Measurements from ENCODE around the gene DERA.
A peak's percentile ranks its signal among the peaks of the same experiment; 100 is the strongest.

Gene DERA

DNA sequence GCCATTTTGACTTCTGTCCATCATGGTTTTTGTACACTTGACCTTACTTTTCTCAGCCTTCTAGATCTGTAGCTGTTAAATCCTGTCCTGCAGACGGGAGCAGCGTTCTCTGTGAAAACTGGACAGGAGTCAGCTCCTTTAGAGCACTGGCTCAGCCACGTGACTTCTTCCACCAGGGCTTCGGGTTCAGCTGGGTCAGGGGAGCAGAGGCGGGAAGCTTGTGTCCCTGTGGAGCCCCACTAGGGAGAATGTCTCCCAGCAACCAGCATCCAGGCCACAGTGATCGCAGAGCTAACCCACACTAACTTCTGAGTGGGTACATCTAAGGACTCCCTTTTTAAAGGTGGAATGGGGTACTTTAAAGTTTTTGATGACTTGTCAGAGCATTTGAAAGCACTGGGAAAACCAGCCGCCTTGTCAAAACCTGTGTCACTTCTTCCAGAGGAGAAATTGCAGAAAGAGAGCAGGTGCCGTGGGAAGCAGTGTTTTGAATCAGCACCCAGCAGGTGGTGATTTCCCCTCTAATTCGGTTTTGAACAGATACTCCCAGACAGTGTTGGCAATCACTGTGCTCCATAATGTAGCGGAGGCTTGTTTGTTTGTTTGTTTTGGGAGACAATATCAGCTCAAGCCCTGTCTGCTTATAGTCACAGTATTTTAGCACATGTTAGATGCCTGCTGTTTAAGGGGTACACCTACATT lies 17.9 kb downstream of the DERA start:
- Histone ChIP-seq H3K27ac (replicated peaks; ENCODE audit: low read length) (peak overlapping the region; percentile 26), H2AK5ac (ENCODE audit: low read depth, low read length) (no peak overlapping the region), H3K18ac (ENCODE audit: low read length) (no peak overlapping the region), H3K36me3 (replicated peaks in 1 of 2; ENCODE audit: control insufficient read depth in 2 of 2, insufficient read depth in 2 of 2, low read length in 2 of 2) (no peaks in the 10 kb centered on the region), H3K4ac (ENCODE audit: low read length) (no peak overlapping the region), H4K91ac (ENCODE audit: low read depth, low read length, poor library complexity) (no peak overlapping the region), H3K79me1 (ENCODE audit: low read depth, low read length) (no peaks in the 10 kb centered on the region), H3K4me3 (ENCODE audit: low read length in 2 of 2) (no peak overlapping the region), H2BK5ac (ENCODE audit: low read length) (no peak overlapping the region), H4K8ac (ENCODE audit: low read depth, low read length) (no peak overlapping the region), H2BK12ac (ENCODE audit: low read length) (no peak overlapping the region), H3K23ac (ENCODE audit: low read depth, low read length, poor library complexity) (no peak overlapping the region), H3K4me2 (ENCODE audit: insufficient read depth, low read length, poor library complexity, severe bottlenecking) (no peak overlapping the region), H3K9me3 (replicated peaks in 1 of 2; ENCODE audit: control insufficient read depth in 2 of 2, insufficient read depth in 1 of 2, low read depth in 1 of 2, low read length in 2 of 2) (no peaks in the 10 kb centered on the region), H2BK15ac (ENCODE audit: low read length) (no peak overlapping the region), H2BK120ac (ENCODE audit: low read depth, low read length) (no peak overlapping the region), H2AFZ (ENCODE audit: low read length) (peak overlapping the region; percentile 64), H3K27me3 (ENCODE audit: control insufficient read depth in 3 of 3, insufficient read depth in 3 of 3, low read depth in 1 of 3, low read length in 3 of 3) (no peaks in the 10 kb centered on the region), H3K4me1 (ENCODE audit: control insufficient read depth in 2 of 2, insufficient read depth in 1 of 2, low read depth in 1 of 2, low read length in 2 of 2) (peaks cover 10 to 19% of the 10 kb centered on the region in 2 donors), H3K9ac (ENCODE audit: low read depth, low read length, poor library complexity) (no peak overlapping the region), H3K14ac (ENCODE audit: low read length) (no peak overlapping the region)
- whole genome bisulfite sequencing, 2 donors (ENCODE audit: extremely low coverage in 2 of 2, insufficient read length in 2 of 2, insufficient replicate concordance in 1 of 2): no CpG with 5 or more reads among the region's 10 CpGs
- DNase-seq (ENCODE audit: low spot score): no peak

DNA sequence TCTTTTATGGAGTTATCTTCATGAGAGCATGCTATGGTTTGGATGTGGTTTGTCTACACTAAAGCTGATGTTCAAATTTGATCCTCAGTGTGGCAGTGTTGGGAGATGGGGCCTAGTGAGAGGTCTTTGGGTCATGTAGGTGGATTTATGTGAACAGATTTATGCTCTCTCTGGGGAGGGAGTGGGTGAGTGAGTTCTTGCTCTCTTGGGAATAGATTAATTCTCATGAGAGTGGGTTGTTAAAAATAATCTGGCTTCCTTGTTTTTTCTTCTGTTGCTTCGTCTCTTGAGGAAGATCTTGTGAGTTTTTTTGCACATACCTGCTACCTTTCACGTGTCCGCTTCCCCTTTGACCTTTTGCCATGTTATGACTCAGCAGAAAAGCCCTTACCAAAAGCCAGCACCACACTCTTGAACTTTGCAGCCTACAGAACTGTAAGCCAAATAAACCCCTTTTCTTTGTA lies 20.5 kb downstream of the DERA start:
- no peak overlapping the region for H3K4ac ChIP-seq (ENCODE audit: low read length)
- no CpG with 5 or more reads among the region's 3 CpGs for WGBS, 2 donors (ENCODE audit: extremely low coverage in 2 of 2, insufficient read length in 2 of 2, insufficient replicate concordance in 1 of 2)
- H3K36me3 ChIP-seq (replicated peaks in 1 of 2; ENCODE audit: control insufficient read depth in 2 of 2, insufficient read depth in 2 of 2, low read length in 2 of 2): no peaks in the 10 kb centered on the region

DNA sequence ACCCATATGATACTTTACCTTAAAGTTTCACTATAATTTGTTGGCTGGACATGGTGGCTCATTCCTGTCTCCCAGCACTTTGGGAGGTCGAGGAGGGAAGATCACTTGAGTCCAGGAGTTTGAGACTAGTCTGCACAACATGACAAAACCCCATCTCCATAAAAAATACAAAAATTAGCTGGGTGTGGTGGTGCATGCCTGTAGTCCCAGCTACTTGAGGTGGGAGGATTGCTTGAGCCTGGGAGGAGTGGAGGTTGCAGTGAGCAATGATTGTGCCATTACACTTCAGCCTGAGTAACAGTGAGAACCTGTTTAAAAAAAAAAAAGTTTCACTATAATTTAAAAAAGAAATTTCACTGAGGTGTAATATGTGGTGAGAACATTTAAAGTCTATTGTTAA lies 21.2 kb downstream of the DERA start:
- H3K9me3 ChIP-seq (replicated peaks in 1 of 2; ENCODE audit: control insufficient read depth in 2 of 2, insufficient read depth in 1 of 2, low read depth in 1 of 2, low read length in 2 of 2): no peaks in the 10 kb centered on the region
- WGBS, 2 donors (ENCODE audit: extremely low coverage in 2 of 2, insufficient read length in 2 of 2, insufficient replicate concordance in 1 of 2): no CpG with 5 or more reads among the region's 1 CpG
- no peak overlapping the region for H2BK12ac ChIP-seq (ENCODE audit: low read length)
- H3K27ac ChIP-seq (replicated peaks; ENCODE audit: low read length): no peak overlapping the region
- no peak for DNase-seq (ENCODE audit: low spot score)
- H3K4me1 ChIP-seq (ENCODE audit: control insufficient read depth in 2 of 2, insufficient read depth in 1 of 2, low read depth in 1 of 2, low read length in 2 of 2): peaks cover 10 to 19% of the 10 kb centered on the region in 2 donors
- H3K27me3 ChIP-seq (ENCODE audit: control insufficient read depth in 3 of 3, insufficient read depth in 3 of 3, low read depth in 1 of 3, low read length in 3 of 3): no peaks in the 10 kb centered on the region
- H3K36me3 ChIP-seq (replicated peaks in 1 of 2; ENCODE audit: control insufficient read depth in 2 of 2, insufficient read depth in 2 of 2, low read length in 2 of 2): no peaks in the 10 kb centered on the region
- no peak overlapping the region for H3K9ac ChIP-seq (ENCODE audit: low read depth, low read length, poor library complexity)
- no peak overlapping the region for H4K8ac ChIP-seq (ENCODE audit: low read depth, low read length)
- H3K18ac ChIP-seq (ENCODE audit: low read length): no peak overlapping the region
- H3K4ac ChIP-seq (ENCODE audit: low read length): no peak overlapping the region
- H3K79me1 ChIP-seq (ENCODE audit: low read depth, low read length): no peaks in the 10 kb centered on the region
- H2BK15ac ChIP-seq (ENCODE audit: low read length): no peak overlapping the region
- no peak overlapping the region for H2BK120ac ChIP-seq (ENCODE audit: low read depth, low read length)
- H3K23ac ChIP-seq (ENCODE audit: low read depth, low read length, poor library complexity): no peak overlapping the region
- H4K91ac ChIP-seq (ENCODE audit: low read depth, low read length, poor library complexity): no peak overlapping the region
- no peak overlapping the region for H2AK5ac ChIP-seq (ENCODE audit: low read depth, low read length)
- no peak overlapping the region for H3K4me3 ChIP-seq (ENCODE audit: low read length in 2 of 2)
- H3K14ac ChIP-seq (ENCODE audit: low read length): no peak overlapping the region
- no peak overlapping the region for H3K4me2 ChIP-seq (ENCODE audit: insufficient read depth, low read length, poor library complexity, severe bottlenecking)
- no peak overlapping the region for H2AFZ ChIP-seq (ENCODE audit: low read length)
- no peak overlapping the region for H2BK5ac ChIP-seq (ENCODE audit: low read length)

More for the DNA sequence above, 20.5 kb downstream of the DERA start:
- H2BK15ac ChIP-seq (ENCODE audit: low read length): no peak overlapping the region
- no peak overlapping the region for H3K27ac ChIP-seq (replicated peaks; ENCODE audit: low read length)
- H3K27me3 ChIP-seq (ENCODE audit: control insufficient read depth in 3 of 3, insufficient read depth in 3 of 3, low read depth in 1 of 3, low read length in 3 of 3): no peaks in the 10 kb centered on the region
- H3K14ac ChIP-seq (ENCODE audit: low read length): no peak overlapping the region
- H2BK120ac ChIP-seq (ENCODE audit: low read depth, low read length): no peak overlapping the region
- H3K9me3 ChIP-seq (replicated peaks in 1 of 2; ENCODE audit: control insufficient read depth in 2 of 2, insufficient read depth in 1 of 2, low read depth in 1 of 2, low read length in 2 of 2): no peaks in the 10 kb centered on the region
- H2AFZ ChIP-seq (ENCODE audit: low read length): no peak overlapping the region
- H2AK5ac ChIP-seq (ENCODE audit: low read depth, low read length): no peak overlapping the region
- no peak overlapping the region for H2BK5ac ChIP-seq (ENCODE audit: low read length)
- H3K4me1 ChIP-seq (ENCODE audit: control insufficient read depth in 2 of 2, insufficient read depth in 1 of 2, low read depth in 1 of 2, low read length in 2 of 2): peaks cover 10 to 19% of the 10 kb centered on the region in 2 donors
- H3K23ac ChIP-seq (ENCODE audit: low read depth, low read length, poor library complexity): no peak overlapping the region
- no peak overlapping the region for H3K4me3 ChIP-seq (ENCODE audit: low read length in 2 of 2)
- no peak overlapping the region for H3K9ac ChIP-seq (ENCODE audit: low read depth, low read length, poor library complexity)
- H4K8ac ChIP-seq (ENCODE audit: low read depth, low read length): no peak overlapping the region
- no peak overlapping the region for H3K18ac ChIP-seq (ENCODE audit: low read length)
- H3K4me2 ChIP-seq (ENCODE audit: insufficient read depth, low read length, poor library complexity, severe bottlenecking): no peak overlapping the region
- no peak overlapping the region for H2BK12ac ChIP-seq (ENCODE audit: low read length)
- no peak for DNase-seq (ENCODE audit: low spot score)
- no peaks in the 10 kb centered on the region for H3K79me1 ChIP-seq (ENCODE audit: low read depth, low read length)
- no peak overlapping the region for H4K91ac ChIP-seq (ENCODE audit: low read depth, low read length, poor library complexity)

DNA sequence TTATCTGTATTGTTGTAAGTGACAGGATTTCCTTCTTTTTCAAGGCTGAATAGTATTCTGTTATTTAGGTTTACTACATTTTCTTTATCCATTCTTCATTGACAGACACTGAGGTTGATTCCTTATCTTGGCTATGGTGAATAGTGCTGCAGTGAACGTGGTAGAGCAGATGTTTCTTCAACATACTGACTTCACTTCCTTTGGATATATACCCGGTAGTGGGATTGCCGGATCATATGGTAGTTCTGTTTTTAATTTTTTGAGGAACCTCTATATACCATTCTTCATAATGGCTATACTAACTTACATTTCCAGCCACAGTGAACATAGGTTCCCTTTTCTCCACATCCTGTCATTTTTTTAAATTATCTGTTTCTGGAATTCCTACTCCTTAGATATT lies 21.8 kb downstream of the DERA start:
- no peak overlapping the region for H2BK15ac ChIP-seq (ENCODE audit: low read length)
- no peaks in the 10 kb centered on the region for H3K27me3 ChIP-seq (ENCODE audit: control insufficient read depth in 3 of 3, insufficient read depth in 3 of 3, low read depth in 1 of 3, low read length in 3 of 3)
- no peak overlapping the region for H3K23ac ChIP-seq (ENCODE audit: low read depth, low read length, poor library complexity)
- no peaks in the 10 kb centered on the region for H3K9me3 ChIP-seq (replicated peaks in 1 of 2; ENCODE audit: control insufficient read depth in 2 of 2, insufficient read depth in 1 of 2, low read depth in 1 of 2, low read length in 2 of 2)
- no peak overlapping the region for H3K4ac ChIP-seq (ENCODE audit: low read length)
- no peak for DNase-seq (ENCODE audit: low spot score)
- no peak overlapping the region for H2BK12ac ChIP-seq (ENCODE audit: low read length)
- H3K4me2 ChIP-seq (ENCODE audit: insufficient read depth, low read length, poor library complexity, severe bottlenecking): no peak overlapping the region
- H4K91ac ChIP-seq (ENCODE audit: low read depth, low read length, poor library complexity): no peak overlapping the region
- no peak overlapping the region for H3K14ac ChIP-seq (ENCODE audit: low read length)
- no peak overlapping the region for H3K9ac ChIP-seq (ENCODE audit: low read depth, low read length, poor library complexity)
- H3K18ac ChIP-seq (ENCODE audit: low read length): no peak overlapping the region
- H3K36me3 ChIP-seq (replicated peaks in 1 of 2; ENCODE audit: control insufficient read depth in 2 of 2, insufficient read depth in 2 of 2, low read length in 2 of 2): no peaks in the 10 kb centered on the region
- no peaks in the 10 kb centered on the region for H3K79me1 ChIP-seq (ENCODE audit: low read depth, low read length)
- no peak overlapping the region for H2BK5ac ChIP-seq (ENCODE audit: low read length)
- H3K4me3 ChIP-seq (ENCODE audit: low read length in 2 of 2): no peak overlapping the region
- H3K4me1 ChIP-seq (ENCODE audit: control insufficient read depth in 2 of 2, insufficient read depth in 1 of 2, low read depth in 1 of 2, low read length in 2 of 2): peaks cover 10 to 18% of the 10 kb centered on the region in 2 donors
- no peak overlapping the region for H3K27ac ChIP-seq (replicated peaks; ENCODE audit: low read length)
- WGBS, 2 donors (ENCODE audit: extremely low coverage in 2 of 2, insufficient read length in 2 of 2, insufficient replicate concordance in 1 of 2): no CpG with 5 or more reads among the region's 3 CpGs
- H4K8ac ChIP-seq (ENCODE audit: low read depth, low read length): no peak overlapping the region
- H2AK5ac ChIP-seq (ENCODE audit: low read depth, low read length): no peak overlapping the region
- H2BK120ac ChIP-seq (ENCODE audit: low read depth, low read length): no peak overlapping the region
- no peak overlapping the region for H2AFZ ChIP-seq (ENCODE audit: low read length)

Data from neuronal stem cell (in vitro differentiated cells).